Lower leg skin (tissue), 3 donors: ENCODE measurements around the gene TNIK.

Experiments used
- CTCF ChIP-seq, 3 donors: fragments of 450-650 bp; IDR thresholded peaks; one replicate each; pipeline ENCODE4 v1.5.1; 2016; ENCODE audit warnings: antibody characterized with exemption in 3 of 3, mild to moderate bottlenecking in 3 of 3, moderate library complexity in 2 of 3
- POLR2A ChIP-seq, 2 donors: fragments of 450-650 bp; IDR thresholded peaks; one replicate each; pipeline ENCODE4 v1.6.1; 2016 to 2017; ENCODE audit warnings: antibody characterized with exemption in 2 of 2, mild to moderate bottlenecking in 1 of 2, moderate library complexity in 1 of 2

GRCh38 chr3:171251835-171252234 is 208.4 kb downstream of the TNIK start:
- TF ChIP-seq CTCF (IDR thresholded peaks at IDR 0.05) (no peak), POLR2A (IDR thresholded peaks at IDR 0.05) (no peak)
